NCI-H146 (cell line): ENCODE measurements around the gene PAPLN.

ENCODE experiments used
- DNase-seq: peaks from one replicate; lab custom pipeline; 2025; lab: John Stamatoyannopoulos, UW

Gene PAPLN

GRCh38 chr14:73245480-73246325 is 8.4 kb downstream of the PAPLN start:
- DNase-seq, result peak; percentile 34

GRCh38 chr14:73246387-73247150 is 9.3 kb downstream of the PAPLN start:
- no peak for DNase-seq

- no peak for DNase-seq
Observed at GRCh38 chr14:73248108-73248868, 11.0 kb downstream of the PAPLN start.

- DNase-seq, result no peak
Observed at GRCh38 chr14:73249108-73249507, 11.8 kb downstream of the PAPLN start.

DNA sequence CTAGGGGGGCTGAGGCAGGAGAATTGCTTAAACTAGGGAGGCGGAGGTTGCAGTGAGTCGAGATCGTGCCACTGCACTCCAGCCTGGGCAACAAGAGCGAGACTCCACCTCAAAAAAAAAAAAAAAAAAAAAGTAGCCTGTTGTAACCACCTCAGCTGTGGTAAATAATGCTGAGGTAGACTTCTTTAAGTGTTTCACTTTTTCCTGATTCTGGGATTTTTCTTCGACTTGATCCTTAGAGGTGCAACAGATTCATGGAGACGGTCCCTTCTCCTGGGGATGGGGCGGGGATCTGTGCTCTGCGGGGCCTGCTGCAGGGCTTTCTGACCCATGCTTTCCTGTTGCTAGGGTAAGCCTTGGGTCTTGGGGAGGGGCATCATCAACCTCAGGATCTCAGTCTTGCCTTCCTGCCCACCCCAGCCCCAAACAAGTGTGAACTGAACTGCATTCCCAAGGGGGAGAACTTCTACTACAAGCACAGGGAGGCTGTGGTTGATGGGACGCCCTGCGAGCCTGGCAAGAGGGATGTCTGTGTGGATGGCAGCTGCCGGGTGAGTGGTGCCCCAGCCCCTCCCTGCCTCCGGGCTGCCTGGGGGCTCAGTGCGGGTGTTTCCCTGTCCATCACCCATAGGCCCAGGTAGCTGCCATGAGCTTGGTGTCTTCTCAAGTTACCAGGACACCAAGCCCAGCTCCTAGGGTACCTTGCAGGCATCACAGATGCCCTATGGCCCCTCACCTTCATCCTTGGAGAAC is 12.4 kb downstream of the PAPLN start:
- DNase-seq, result no peak

DNA sequence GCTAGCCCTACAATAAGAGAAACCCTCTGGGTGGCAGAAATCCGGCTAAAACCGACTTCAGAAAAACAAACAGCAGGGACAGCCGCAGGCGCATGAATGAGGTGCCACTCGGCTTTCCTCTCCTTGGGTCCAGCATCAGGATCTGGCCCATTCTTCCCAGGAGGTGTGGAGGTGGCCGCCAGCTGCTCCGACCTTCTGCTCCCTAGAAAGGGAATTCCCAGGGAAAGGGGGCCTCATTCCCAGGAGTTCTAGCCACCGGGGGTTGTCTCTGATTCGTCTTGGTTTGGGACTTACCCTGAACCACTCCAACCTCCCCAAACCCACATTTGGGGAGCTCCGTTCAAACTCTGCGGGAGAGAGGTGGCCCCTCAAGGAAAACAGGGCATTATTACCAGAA is 13.0 kb downstream of the PAPLN start:
- no peak for DNase-seq

DNA sequence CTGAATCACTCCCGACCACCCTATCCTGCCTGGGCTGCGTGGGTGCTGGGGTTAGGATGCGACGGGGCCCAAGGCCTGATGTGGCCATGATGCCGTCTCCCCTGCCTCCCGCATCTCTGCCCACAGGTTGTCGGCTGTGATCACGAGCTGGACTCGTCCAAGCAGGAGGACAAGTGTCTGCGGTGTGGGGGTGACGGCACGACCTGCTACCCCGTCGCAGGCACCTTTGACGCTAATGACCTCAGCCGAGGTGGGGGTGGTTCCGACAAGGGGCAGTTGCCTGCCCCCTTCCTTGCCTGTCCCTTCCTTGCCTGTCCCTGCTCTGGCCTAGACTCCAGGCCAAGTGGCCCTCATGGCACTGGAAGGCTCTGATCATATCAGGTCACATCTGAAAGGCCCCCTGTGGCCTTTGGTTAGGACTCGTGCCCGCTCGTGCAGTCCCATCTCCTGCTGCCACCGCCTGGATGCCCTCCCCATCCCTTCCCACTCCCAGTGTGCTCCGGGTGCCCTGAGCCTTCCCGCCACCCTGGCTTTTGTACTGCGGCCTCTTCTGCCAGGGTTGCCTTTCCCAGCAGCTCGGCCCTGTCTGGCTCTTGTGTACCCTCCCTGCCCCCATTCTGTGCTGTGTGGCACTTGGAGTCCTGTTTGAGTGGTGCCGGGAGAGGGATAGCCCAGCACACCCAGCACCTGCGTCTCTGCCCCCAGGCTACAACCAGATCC is 13.6 kb downstream of the PAPLN start:
- no peak for DNase-seq

DNA sequence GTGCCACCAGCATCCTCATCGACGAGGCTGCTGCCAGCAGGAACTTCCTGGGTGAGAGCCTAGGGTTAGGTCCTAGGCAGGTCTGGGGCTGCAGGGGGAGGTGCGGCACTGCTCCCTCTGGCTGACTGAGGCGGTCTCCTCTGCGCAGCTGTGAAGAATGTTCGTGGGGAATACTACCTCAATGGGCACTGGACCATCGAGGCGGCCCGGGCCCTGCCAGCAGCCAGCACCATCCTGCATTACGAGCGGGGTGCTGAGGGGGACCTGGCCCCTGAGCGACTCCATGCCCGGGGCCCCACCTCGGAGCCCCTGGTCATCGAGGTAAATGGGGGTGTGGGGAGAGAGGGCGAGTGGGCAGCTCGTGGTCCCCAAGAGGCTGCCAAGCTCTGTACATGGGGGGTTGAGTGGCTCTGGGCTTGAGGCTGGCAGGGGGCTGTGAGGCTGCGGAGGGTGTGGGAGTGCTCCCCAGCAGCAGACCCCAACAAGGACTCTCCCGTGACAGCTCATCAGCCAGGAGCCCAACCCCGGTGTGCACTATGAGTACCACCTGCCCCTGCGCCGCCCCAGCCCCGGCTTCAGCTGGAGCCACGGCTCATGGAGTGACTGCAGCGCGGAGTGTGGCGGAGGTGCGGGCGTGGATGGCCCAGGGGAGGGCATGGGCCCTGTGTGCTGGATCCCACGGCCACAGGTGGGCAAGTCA is 14.4 kb downstream of the PAPLN start:
- DNase-seq, result no peak

DNA sequence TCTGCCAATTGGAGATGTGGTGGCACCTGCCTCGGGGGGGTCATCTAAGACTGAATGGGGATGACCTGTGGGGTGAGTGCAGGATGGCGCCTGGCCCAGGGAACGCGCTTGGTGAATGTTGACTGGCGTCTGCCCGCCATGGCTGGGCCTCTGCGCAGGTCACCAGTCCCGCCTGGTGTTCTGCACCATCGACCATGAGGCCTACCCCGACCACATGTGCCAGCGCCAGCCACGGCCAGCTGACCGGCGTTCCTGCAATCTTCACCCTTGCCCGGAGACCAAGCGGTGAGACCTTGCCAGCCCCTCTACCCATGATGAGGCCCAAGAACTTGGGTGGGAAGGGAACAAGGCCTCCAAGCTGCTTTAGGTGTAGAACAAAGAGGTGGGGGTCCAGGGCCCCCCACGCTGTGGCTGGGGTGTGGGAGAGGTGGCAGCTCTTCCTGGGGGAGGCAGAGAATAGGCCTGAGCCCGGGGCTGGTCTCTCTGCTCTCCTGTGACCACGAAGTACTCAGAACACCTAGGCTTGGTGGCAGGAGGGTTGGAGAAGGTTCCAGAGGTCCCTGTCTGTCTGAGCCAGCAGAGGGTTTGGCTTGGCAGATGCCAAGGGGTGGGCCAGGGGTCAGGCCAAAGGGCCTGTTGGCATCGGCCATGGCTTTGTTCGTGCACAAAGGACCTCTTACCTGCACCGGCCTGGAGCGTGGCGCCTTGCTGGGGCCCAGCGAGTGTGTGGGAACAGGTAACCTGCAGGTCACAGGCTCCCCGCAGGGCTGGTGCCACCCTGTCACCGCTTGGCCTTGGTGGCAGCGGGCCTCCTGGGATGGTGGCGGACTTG is 15.4 kb downstream of the PAPLN start:
- DNase-seq, result no peak

DNA sequence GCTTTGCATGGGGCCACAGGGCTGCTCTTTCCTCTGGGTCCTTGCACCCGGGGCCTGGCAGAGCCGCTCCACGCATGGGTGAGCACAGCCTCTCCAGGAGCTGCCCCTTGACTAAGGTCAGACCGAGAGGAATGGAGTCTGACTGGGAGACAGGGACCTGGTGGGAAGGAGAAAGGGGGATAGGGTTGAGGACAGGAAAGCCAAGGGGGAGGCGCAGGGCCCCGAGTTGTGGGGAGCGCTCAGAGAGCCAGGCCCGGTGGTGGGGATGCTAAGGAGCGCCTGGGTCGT is 16.0 kb downstream of the PAPLN start:
- no peak for DNase-seq

DNA sequence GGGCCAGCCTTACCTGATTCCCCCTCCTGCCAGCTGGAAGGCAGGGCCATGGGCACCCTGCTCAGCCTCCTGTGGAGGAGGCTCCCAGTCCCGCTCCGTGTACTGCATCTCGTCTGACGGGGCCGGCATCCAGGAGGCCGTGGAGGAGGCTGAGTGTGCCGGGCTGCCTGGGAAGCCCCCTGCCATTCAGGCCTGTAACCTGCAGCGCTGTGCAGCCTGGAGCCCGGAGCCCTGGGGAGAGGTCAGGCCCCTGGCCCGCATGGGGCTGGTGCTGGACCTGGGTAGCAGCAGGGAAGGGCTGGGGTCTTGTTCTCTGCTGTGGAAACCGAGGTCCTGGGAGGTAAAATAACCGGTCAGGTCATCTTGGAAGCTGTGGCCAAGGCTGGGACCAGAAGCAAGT is 16.4 kb downstream of the PAPLN start:
- no peak for DNase-seq

GRCh38 chr14:73254247-73255004 is 17.1 kb downstream of the PAPLN start:
- no peak for DNase-seq

DNA sequence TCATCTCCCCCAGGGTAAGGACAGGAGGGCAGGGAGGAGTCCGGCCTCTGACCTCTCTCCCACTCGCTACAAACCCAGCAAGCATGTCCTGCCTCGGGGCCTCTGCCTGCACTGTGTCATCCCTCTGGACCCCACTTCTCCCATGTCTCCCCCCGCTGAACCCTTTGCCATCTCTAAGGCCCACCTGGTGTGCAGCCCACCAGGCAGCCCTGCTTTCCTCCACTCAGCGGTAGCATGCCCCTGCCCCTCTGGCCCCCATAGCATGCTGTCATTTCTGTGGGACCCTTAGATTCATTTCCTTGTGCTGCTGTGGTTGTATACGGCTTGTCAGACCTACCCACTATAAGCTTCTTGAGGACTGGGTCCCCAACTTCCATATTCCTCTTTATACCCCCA is 17.7 kb downstream of the PAPLN start:
- no peak for DNase-seq

DNA sequence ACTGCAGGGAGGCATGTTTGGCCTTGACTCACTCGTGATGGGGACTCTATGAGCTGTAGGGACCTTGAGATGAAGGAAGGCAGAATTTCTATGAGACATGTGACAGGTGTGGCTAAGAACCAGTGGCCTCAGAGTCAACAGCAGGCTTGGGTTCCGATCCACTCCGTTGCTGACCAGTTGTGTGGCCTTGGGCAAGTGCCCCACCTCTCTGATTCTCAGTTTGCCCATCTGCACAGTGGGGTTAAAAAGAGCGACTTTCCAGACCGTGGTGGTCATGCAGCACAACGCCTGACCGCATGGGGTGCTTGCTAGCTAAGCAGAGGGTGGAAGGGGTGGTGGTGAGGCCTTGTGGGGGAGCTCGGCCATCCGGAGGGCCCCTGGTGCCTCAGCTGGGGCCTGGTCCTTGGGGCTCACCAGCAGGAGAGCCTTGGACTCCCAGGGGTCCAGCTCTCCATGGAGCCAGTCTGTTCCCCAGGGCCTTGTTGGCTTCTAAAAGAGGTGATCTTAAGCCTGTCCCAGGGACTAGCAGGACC is 18.5 kb downstream of the PAPLN start:
- DNase-seq, result no peak

GRCh38 chr14:73258076-73258475 is 20.8 kb downstream of the PAPLN start:
- DNase-seq, result no peak

DNA sequence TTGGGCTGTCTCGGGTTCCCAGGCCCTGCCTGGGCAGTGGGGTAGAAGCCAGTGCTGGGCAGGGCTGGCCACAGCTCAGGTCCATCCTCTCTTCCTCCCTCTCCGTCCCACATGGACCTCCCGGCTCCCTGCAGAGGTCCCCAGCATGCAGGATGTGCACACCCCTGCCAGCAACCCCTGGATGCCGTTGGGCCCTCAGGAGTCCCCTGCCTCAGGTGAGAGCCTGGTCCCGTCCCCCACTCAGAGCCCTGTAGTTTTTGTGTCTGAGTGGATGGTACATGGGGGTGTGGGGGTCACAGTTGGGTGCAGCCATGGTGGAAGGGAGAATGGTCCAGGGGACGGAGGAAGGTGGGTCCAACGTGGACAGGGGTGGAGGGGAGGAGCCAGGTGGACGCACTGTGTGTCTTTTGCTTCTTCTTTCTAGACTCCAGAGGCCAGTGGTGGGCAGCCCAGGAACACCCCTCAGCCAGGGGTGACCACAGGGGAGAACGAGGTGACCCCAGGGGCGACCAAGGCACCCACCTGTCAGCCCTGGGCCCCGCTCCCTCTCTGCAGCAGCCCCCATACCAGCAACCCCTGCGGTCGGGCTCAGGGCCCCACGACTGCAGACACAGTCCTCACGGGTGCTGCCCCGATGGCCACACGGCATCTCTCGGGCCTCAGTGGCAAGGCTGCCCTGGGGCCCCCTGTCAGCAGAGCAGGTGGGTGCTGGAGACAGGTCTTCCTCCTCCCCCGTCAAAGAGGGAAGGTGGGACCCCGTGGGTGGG is 21.7 kb downstream of the PAPLN start:
- no peak for DNase-seq

GRCh38 chr14:73259837-73260236 is 22.5 kb downstream of the PAPLN start:
- DNase-seq, result no peak

DNA sequence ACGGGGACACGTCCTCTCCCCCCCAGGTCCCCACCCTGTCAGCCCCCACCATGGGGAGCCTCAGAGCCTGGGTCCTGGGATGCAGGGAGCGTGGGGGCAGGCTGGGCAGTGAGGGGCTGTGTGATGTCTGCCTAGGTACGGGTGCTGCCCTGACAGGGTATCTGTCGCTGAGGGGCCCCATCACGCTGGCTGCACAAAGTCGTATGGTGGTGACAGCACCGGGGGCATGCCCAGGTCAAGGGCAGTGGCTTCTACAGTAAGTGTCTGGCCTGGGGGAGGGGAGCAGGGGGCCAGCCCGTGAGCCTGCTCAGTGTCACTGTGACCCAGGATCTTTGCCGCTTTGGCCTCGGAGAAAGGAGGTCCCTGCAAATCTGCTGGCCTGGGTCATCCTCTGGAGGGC is 23.3 kb downstream of the PAPLN start:
- DNase-seq, result no peak
